H54 (cell line): ENCODE data around the gene TMEM187.
A peak's percentile ranks its signal among the peaks of the same experiment; 100 is the strongest.

ENCODE experiments used
- DNase-seq: peaks from one replicate; pipeline ENCODE4 v3.0.0; 2011; ENCODE audit warnings: low spot score, mixed read lengths; ENCODE audit not compliant: insufficient read length
- FAIRE-seq: peaks from 3 replicates; lab custom pipeline; 2011; peaks lifted over from hg19 to GRCh38; lab: Jason Lieb, UNC
- POLR2A ChIP-seq: IDR thresholded peaks from 2 replicates; pipeline ENCODE4 v1.6.1; 2011; ENCODE audit warnings: low read depth, mild to moderate bottlenecking, low read length

Gene TMEM187

DNA sequence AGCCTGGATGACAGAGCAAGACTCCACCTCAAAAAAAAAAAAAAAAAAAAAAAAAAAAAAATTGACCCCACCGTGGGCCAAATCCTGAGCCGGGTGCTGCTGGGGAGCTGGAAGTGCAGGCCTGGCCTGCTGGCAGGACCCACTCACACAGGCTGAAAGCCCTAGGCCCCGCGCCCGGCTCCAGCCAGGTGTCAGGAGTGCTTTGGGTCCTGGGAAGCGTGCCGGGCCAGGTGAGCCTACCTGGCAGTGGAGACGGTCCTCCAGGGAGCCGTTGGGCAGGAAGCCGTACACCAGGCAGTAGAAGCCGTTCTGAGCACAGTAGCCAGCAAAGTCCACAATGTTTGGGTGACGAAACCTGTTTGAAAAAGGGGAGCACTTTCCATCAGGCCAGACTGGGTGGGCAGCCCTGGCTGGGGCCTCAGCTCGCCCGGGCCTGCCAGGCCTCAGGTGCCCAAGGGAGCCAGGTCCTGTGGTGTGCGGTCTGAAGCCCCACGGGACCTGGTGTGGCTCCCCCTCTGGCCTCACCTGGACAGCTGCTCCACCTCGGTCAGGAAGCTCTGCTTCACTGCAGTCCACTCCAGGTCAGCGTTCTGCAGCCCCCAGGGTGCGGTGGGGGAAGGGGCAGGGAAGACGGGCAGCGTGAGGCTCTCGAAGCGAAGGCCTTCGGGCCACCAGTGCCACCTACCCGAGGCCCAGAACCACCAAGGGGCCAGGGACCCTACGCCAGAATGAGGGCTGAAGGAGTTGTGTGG, 45.4 kb downstream of the TMEM187 start:
- no peak for TF ChIP-seq POLR2A
- no peak for DNase-seq
- no peak for FAIRE-seq

DNA sequence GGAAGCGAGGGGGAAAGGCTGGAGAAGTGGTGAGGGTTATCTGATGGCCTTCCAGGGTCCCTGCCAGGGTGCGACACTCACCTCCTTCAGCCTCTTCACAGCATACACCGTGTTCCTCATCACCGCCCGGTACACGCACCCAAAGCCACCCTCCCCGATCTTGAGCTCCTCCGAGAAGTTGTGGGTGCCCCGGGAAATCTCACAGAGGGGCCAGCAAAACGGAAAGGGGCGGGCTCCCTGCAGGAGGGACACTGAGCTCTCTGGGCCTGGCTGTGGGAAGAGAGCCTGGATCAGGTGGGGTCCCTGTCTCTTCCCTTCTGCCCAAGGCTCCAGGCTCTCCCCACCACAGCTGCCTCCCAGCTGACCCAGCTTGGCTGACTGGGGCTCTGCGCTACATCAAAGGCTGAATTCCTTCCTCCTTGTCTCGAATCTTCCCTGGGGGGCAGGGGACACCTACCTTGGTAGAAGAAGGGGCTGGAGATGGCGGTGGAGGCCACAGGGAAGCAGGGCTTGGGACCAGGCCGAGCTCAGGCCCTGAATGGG, 46.0 kb downstream of the TMEM187 start:
- no peak for TF ChIP-seq POLR2A
- DNase-seq (no peak), FAIRE-seq (no peak)

DNA sequence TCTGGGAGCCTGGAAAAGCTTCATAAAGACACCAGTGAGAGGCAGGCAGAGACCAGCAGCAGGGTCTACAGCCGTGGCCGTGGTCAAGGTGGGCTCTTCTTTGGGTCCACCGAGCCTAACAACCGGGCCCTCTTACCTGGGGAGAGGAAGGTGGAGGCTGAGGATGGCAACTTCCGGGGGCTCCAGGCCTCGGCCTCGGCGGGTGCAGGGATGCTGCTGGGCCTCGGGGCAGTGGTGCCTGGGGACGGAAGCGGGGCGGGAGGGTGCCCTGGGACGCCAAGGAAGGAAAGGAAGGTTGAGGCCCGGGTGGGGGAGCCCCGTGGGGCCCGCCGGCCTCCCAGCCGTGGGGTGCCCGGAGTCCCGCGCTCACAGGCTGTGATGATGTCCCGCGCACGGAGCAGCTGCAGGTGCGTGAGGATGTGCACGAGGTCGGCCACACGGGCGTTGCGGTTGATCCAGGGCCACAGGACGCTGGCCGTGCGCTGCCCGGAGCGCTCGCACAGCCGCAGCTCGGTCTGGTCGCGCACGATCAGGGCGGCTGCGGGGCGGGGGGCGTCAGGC, 46.6 kb downstream of the TMEM187 start:
- TF ChIP-seq POLR2A = no peak
- FAIRE-seq = no peak
- no peak for DNase-seq

DNA sequence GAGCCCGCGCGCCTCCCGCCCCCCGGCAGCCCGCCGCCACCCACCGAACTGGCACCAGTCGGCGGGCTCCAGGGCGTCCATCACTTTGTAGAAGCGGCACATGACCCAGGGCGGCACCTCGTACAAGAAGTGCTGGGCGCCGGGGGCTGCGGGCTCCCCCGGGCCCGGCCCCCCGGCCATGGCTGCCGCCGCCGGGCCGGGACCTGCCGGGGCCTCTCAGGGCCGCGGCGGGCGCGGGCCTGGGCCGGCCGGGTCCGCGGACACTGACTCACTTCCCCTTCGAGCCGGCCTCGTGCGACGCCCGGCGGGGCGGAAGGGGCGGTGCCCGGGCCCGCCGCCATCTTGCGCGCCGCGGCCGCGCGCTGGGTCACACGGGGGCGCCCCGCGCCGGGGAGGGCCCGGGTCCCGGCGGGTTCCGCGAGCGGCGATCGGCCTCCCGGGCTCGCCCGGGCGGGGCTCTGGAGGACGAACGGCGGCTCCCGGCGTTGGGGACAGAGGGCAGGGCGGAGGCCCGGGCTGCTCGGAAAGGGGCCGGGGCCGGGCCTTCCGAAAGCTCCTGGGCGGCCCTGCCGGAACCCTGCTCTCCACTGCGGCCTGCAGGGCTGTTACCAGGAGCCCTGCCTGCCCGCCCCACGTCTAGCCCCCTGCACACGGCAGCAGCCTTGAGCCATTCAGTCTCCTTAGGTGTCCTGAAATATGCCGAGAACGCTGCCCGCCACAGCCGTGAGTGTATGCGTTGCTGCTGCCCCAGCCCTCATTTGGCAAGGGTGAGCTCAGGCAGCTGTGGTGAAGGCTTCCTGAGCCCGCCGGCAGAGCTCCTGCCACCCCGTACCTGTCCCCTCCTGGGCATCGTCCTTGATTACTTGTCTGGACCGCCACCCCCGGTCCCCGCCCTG, 47.3 kb downstream of the TMEM187 start, which contains the start of gene IRAK1:
Gene IRAK1 (minus strand): TSS at position 270 of the 896 bp plus-strand sequence. CDS start 90 bp downstream, at position 180.
- DNase-seq = peak; percentile 70
- peak; percentile 59 for TF ChIP-seq POLR2A
- no peak for FAIRE-seq

DNA sequence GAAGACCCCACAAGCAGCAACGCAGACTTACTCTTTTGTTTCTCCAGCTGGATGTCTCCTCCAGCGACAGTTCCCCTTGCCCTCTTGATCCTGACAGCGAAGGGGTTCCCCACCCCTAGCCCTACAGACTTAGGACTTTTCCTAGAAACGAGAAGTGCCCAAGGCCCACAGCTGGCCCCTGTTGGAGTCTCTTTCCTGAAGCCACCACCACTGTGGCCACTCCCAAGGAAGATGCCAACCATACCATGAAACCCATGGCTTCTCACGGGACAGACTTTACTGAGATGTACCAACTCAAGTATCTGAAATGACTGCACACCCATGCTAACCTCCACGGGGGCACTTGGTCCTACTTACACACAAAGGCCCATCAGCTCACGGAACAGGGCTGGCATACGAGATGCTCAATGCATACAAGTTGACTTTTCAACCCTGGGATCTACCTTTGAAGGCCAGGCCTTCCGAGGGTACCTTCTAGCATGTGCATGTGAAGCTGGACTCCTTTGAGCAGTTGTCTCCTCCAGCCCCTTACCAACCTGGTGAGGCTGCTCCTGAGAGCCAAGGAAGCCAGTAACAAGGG, 48.1 kb downstream of the TMEM187 start:
- FAIRE-seq (no peak), DNase-seq (no peak)
- no peak for TF ChIP-seq POLR2A

DNA sequence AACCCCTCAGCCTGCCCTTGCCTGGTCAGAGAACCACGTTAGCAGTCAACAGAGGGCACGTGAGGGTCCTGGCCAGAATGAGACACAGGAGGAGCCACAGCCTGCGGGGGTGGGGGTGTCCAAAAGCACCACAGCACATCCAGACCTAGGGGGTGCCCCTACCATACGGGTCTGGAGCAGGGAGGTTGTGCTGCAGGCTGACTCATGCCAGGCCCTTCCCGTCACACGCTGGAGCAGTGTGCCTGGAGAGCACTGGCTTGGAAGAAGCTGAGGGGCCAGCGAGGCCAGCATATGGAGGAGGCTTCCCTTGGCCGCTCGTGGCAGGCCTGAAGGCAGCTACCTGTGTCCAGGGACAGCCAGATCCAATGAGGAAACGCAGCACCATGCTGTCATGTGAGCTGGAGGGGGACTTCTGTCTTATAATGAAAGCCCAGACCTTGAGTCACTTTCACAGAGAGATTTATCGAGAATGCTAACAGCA, 48.6 kb downstream of the TMEM187 start:
- peak; percentile 63 for DNase-seq
- TF ChIP-seq POLR2A = no peak
- no peak for FAIRE-seq

DNA sequence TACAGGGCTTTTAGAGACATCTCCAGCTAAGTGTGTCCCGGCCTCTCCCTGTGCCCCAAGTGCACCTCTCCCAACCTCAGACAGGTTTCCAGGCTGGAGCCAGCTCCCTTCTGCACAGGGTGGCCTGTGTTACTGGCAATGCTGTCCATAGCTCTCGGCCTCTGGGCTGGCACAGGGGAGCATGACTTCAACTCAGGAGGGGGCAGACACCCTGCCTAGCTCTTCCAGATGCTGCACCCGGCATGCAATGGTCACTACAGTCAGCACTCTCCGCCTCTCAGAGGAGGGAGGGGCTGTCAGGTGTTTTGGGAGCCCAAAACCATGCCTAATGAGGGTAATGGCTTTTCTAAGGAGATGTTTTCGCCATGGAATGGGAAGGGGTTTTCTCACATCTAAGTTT, 49.6 kb downstream of the TMEM187 start:
- no peak for DNase-seq
- FAIRE-seq = no peak
- no peak for TF ChIP-seq POLR2A

DNA sequence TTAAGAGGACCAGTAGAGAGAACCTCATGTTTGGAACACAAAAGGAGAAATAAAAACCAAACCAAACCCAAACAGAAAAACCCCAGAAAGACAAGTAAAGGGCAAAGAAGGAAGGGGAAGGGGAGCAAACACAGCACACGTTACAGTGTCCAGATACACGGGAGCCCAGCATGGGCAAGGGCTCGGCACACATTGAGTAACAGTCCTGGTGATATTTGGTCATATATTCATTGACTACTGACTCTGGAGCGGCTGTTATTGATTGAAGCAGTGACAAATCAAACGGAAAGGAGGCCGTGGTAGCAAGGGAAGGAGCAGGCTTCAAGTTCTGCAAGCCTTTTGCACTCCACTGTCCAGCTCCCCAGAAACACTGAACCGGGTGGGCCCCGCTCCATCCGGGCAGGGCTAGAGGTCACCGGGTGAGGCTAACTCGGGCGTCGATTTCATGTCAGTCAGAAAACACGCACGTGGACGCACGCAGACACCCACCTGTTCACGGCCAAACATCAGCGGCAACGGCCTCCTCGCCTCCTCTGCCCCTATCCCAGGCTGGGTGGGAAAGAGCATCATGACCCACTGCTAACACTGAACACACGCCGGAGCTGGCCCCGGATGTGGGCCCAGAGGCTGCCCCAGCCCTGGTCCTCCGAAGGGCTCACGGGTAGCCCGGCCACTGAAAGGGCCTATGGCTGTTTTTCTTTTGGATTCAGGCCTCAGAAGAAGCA, 50.9 kb downstream of the TMEM187 start:
- FAIRE-seq (no peak), DNase-seq (no peak)
- no peak for TF ChIP-seq POLR2A

DNA sequence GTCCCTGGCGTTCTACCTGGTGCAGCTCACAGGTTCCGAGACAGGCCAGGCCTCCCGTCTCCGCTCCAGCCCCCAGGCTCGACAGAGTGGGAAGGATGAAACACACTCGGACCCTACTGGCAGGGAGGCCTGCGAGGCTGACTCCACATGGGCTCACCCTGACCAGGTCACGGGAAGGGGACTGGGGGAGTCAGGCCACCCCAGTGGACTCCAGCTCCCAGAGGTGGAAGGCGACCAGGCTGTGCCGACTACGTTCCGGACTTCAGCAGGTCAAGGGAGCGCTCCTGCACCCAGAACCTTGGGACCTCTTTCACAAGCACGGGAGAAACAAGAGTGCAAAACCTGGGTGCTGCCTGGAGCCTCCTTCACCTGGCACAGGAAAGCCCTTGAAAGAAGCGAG, 51.7 kb downstream of the TMEM187 start:
- DNase-seq (no peak), FAIRE-seq (no peak)
- TF ChIP-seq POLR2A = no peak

DNA sequence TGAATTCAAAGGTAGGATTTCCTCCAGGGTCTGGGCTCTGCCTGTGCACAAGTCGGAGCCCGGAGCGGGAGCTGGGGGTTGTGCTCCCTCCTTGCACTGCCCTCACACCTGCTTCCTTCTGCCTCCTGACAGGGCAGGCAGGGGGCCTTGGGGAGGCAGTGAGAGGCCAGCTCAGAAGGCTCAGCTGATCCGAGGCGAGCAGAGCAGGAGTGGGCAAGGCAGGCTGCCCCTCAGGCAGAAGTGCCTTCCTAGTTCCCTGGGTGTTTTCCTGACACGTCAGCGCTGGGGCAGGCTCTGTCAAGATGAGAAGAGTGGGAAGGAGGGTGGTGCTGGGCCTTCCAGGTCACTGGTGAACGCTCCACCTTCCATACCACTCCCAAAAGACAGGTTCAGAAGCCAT, 52.7 kb downstream of the TMEM187 start:
- FAIRE-seq (no peak), DNase-seq (no peak)
- no peak for TF ChIP-seq POLR2A

DNA sequence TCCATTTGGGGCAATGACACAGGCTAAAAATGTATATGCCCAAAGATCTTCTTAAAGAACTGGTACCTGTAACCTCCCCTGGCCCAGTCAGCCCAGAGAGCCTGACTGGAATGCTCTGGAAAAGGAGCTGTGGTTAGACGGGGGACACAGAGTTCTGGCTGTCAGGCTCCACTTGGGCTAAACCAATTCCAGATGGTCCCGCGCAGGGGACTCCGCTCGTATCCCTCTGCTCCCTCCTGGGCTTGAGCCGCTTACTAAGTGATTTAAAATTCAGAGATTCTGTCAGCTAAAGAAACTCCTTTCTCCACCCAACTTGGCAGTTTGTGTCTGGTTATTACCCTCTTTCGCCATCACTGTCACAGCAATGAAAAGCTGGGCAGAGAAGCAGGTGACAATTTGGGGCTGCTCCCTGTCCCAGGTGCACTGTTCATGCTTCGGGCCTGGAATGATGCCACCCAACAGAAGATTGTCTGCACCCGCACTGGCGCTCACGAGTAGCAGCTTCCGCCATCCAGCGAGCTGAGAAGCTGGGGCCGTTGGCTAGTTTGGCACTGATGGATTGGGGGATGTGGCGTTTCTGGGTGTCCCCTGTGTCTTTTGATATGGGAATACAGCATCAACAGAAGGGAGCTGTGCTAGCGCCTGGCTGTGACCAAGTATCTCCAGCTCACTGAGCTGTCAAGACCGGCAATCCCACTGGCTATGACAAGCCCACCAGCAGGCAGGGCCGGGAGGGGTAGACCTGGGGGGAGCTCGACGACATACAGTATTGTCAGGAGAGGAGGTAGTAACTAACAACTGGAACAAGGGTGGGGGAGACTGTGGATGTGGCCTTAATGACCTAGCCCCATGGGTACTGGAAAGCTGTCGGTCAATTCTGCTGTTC, 53.8 kb downstream of the TMEM187 start:
- DNase-seq (no peak), FAIRE-seq (no peak)

DNA sequence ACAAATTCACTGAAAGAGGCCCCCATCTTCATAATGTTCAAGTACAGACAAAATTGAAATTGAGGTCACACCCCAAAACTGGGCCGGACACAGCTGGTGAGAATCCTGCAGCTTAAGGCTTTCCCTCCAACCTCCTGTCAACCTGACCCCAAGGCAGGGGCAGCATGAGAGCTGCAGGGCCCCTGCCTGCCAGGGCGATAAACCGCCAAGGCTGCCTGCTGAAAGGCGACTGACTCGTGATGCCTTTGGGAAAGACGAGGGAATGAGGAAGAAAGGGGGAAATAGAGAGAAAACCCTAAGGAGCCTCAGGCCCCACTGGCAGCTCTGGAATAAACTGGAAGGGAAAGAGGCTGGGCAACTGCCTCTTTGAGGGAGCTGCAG, 54.5 kb downstream of the TMEM187 start:
- no peak for DNase-seq
- FAIRE-seq = no peak
- TF ChIP-seq POLR2A = no peak

More for the DNA sequence above, 53.8 kb downstream of the TMEM187 start:
- TF ChIP-seq POLR2A = no peak

DNA sequence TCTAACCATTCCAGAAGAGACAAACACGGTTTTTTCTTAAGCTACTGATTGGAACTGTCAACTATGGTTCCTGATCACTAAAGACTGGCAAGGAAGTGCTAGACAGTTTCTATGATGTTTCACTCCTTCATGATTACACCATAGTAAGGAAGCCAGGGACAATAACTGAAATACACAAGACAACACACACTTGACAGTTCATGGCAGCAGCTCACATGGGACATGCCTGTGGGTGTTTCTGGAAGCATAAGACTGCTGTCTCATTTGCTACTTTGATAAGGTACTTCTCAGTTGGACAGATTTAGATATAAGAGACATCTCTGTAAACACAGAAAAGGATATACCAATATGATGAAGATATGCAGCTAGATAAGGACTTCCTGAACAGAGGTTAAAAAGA, 55.4 kb downstream of the TMEM187 start:
- TF ChIP-seq POLR2A = no peak
- no peak for DNase-seq
- no peak for FAIRE-seq
